Spleen (tissue), 11 donors: ENCODE results near the gene GNGT2. TPM values are rescaled to one million over a fixed set of nuclear protein-coding genes. Genes with fewer than 3 reads are reported as not detected.

Experiments used
- DNase-seq: peaks from one replicate; pipeline ENCODE4 v3.0.0-alpha.2; 2020
- H3K27ac ChIP-seq, 8 donors: fragments of 200-600 bp; sonication (generic) in 7 of 8; 1 replicate in 4 of 8; 2 replicates in 4 of 8; pipeline versions ENCODE4 v1.5.0 to v1.8.0; 2016 to 2021; ENCODE audit warnings: inconsistent platforms in 4 of 8, mild to moderate bottlenecking in 4 of 8, moderate library complexity in 1 of 8
- H3K27me3 ChIP-seq, 7 donors: fragments of 200-600 bp; sonication (generic) in 6 of 7; replicated peaks in 1 of 7; 1 replicate in 4 of 7; 2 replicates in 3 of 7; pipeline versions ENCODE4 v1.5.0 to v1.8.0; 2016 to 2021; ENCODE audit warnings: inconsistent platforms in 3 of 7, mild to moderate bottlenecking in 1 of 7
- H3K36me3 ChIP-seq, 6 donors: fragments of 200-600 bp; sonication (generic) in 5 of 6; 1 replicate in 4 of 6; 2 replicates in 2 of 6; pipeline versions ENCODE4 v1.5.0 to v1.8.0; 2016 to 2021; ENCODE audit warnings: inconsistent platforms in 2 of 6
- H3K4me1 ChIP-seq, 6 donors: fragments of 200-600 bp; sonication (generic) in 5 of 6; 1 replicate in 3 of 6; 2 replicates in 3 of 6; pipeline versions ENCODE4 v1.5.0 to v1.8.0; 2016 to 2021; ENCODE audit warnings: inconsistent platforms in 3 of 6
- H3K4me3 ChIP-seq, 8 donors: fragments of 200-600 bp; sonication (generic) in 7 of 8; 1 replicate in 4 of 8; 2 replicates in 4 of 8; pipeline versions ENCODE4 v1.5.0 to v1.8.0; 2016 to 2021; ENCODE audit warnings: inconsistent platforms in 4 of 8, mild to moderate bottlenecking in 4 of 8, moderate library complexity in 2 of 8
- H3K9me3 ChIP-seq, 8 donors: fragments of 200-600 bp; sonication (generic) in 7 of 8; 1 replicate in 4 of 8; 2 replicates in 4 of 8; pipeline versions ENCODE4 v1.5.0 to v1.8.0; 2016 to 2021; ENCODE audit warnings: inconsistent platforms in 4 of 8
- POLR2A ChIP-seq, 3 donors: fragments of 450-650 bp; IDR thresholded peaks; one replicate each; pipeline ENCODE4 v1.5.1; 2017; ENCODE audit warnings: antibody characterized with exemption in 3 of 3, mild to moderate bottlenecking in 1 of 3
- POLR2AphosphoS5 ChIP-seq, 3 donors: sonication (generic); formaldehyde crosslinking; IDR thresholded peaks; one replicate each; pipeline ENCODE4 v1.5.1; 2017; ENCODE audit warnings: antibody characterized with exemption in 3 of 3
- WGBS, 5 donors: extraction: QIAGEN DNeasy Blood & Tissue Kit in 3 of 5; methylation state at CpG; one replicate each; pipeline versions ENCODE4 v1.1.5 to v1.1.7; 2013 to 2018; 5-methylcytosine and 5-hydroxymethylcytosine counted together
- intact Hi-C: fragments of 100-400 bp; cut with DNase I; formaldehyde crosslinking; loops from one replicate; pipeline ENCODE4 v1.15.0; 2023; ENCODE audit warnings: low total_unique reads
- polyA plus RNA-seq, 3 donors: library from polyadenylated mRNA; stranded (reverse); fragments of 200-250 nt; gene quantifications; one replicate each; pipeline ENCODE4 v1.2.1, GENCODE V29; 2013
- total RNA-seq, 7 donors: library from RNA; depleted of rRNA in 3 of 7; stranded (reverse); fragments of >200 nt in 3 of 7; fragmentation: NEBNext Ultra II Directional in 4 of 7; extraction: Animal tissue kit (Norgen Biotek cat#: 25700) in 4 of 7; gene quantifications; one replicate each; pipeline versions ENCODE4 v1.1.0 to v1.2.1, GENCODE V29; 2016 to 2021
- TF ChIP-seq, protein P1 (sequence below), 11 experiments: fragments of 200-600 bp in 7 of 11; fragments of 450-650 bp in 4 of 11; sonication (generic) in 4 of 11; IDR thresholded peaks in 8 of 11; conservative IDR thresholded peaks in 3 of 11; 1 replicate in 7 of 11; 2 replicates in 4 of 11; pipeline versions ENCODE4 v1.4.0 to v1.8.0; 2016 to 2021; ENCODE audit warnings: antibody characterized with exemption in 11 of 11, inconsistent platforms in 4 of 11, mild to moderate bottlenecking in 1 of 11
- donor health status: healthy with polysubstance abuse.
- donor health status: DM: no; HTN: no; CAD: no; lungs with moderate emphysema.
- donor health status: DM: no; HTN: no; CAD: no.
- donor health status: Bipolar disorder and iron deficiency.
- donor health status: healthy.
- donor health status: DM: no; HTN: no; CAD: no.
- donor health status: DM: yes; HTN: yes; CAD: no.

Gene GNGT2
- total and polyA plus RNA-seq, 10 donors: 17.2 to 42.9 (median 22.6) TPM

GRCh38 chr17:49235896-49236295 lies 25.5 kb upstream of the GNGT2 start:
- H3K4me1 ChIP-seq: peaks cover 0 to 45% (median 8%) of the 10 kb centered on the region in 6 donors
- peak overlapping the region in 7 of 8 donors; percentile 9 to 85 (median 56) for H3K27ac ChIP-seq
- H3K4me3 ChIP-seq: peak overlapping the region in 1 of 8 donors; percentile 56
- TF ChIP-seq POLR2A (IDR thresholded peaks at IDR 0.05): no peak
- TF ChIP-seq, protein P1, sequence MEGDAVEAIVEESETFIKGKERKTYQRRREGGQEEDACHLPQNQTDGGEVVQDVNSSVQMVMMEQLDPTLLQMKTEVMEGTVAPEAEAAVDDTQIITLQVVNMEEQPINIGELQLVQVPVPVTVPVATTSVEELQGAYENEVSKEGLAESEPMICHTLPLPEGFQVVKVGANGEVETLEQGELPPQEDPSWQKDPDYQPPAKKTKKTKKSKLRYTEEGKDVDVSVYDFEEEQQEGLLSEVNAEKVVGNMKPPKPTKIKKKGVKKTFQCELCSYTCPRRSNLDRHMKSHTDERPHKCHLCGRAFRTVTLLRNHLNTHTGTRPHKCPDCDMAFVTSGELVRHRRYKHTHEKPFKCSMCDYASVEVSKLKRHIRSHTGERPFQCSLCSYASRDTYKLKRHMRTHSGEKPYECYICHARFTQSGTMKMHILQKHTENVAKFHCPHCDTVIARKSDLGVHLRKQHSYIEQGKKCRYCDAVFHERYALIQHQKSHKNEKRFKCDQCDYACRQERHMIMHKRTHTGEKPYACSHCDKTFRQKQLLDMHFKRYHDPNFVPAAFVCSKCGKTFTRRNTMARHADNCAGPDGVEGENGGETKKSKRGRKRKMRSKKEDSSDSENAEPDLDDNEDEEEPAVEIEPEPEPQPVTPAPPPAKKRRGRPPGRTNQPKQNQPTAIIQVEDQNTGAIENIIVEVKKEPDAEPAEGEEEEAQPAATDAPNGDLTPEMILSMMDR (IDR thresholded peaks at IDR 0.05 in 8 of 11, conservative IDR thresholded peaks at IDR 0.05 in 3 of 11): no peak
- TF ChIP-seq POLR2AphosphoS5 (IDR thresholded peaks at IDR 0.05): no peak
- no peaks in the 10 kb centered on the region for H3K9me3 ChIP-seq
- intact Hi-C loops: no loop called here
- no peaks in the 10 kb centered on the region for H3K27me3 ChIP-seq
- WGBS, 5 donors: 44 to 88% (median 64%) methylated on average over 4 of the region's 4 CpGs
- no peak for DNase-seq
- H3K36me3 ChIP-seq: no peaks in the 10 kb centered on the region

DNA sequence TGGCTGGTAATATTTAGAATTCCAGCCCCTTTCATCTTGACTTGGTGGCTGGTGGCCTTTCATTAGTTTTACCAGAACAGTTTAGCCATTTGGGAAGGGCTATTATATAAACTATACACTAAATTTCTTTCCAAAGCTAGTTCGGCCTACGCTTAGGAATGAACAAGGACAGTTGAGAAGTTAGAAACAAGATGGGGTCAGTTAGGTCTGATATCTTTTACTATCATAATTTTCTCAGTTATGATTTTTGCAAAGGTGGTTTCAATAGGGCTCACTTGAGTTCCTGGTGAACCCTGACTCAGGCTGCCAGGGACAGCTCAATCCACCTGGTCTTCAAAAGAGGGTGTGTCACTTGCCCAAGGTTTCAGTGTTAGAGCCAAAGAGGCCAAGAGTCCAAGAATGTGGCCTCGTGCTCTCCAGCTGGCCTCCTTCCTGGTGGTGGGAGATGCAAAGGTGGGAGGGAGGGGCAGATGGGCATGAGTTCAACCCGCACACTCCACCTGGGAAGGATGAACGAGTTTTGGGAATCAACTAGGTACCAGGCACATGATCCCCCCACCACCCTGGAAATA lies 24.2 kb upstream of the GNGT2 start:
- Histone ChIP-seq H3K36me3 (no peaks in the 10 kb centered on the region), H3K4me1 (peaks cover 7 to 58% (median 17%) of the 10 kb centered on the region in 6 donors), H3K4me3 (peak overlapping the region in 1 of 8 donors; percentile 56), H3K27me3 (peaks cover 0 to 10% (median 0%) of the 10 kb centered on the region in 7 donors), H3K9me3 (no peaks in the 10 kb centered on the region), H3K27ac (peak overlapping the region in 3 of 8 donors; percentile 75 to 85 (median 79))
- intact Hi-C loops: no loop called here
- TF ChIP-seq POLR2AphosphoS5 (IDR thresholded peaks at IDR 0.05) (peak in 1 of 3 donors; percentile 7), POLR2A (IDR thresholded peaks at IDR 0.05) (no peak)
- TF ChIP-seq, protein P1 (IDR thresholded peaks at IDR 0.05 in 8 of 11, conservative IDR thresholded peaks at IDR 0.05 in 3 of 11): no peak
- no peak for DNase-seq
- WGBS, 5 donors: 84 to 91% (median 88%) methylated on average over 5 of the region's 5 CpGs

DNA sequence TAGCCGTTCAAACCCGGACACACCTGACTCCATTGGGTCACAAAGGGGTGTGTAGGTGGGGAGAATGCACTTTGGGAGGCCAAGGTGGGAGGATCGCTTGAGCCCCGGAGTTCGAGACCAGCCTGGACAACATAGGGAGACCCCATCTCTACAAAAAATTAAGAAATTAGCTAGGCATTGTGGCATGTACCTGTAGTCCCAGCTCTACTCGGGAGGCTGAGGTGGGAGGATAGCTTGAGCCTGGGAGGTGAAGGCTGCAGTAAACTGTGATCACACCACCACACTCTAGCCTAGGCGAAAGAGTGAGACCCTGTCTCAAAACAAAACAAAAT lies 21.2 kb upstream of the GNGT2 start:
- DNase-seq: no peak
- H3K36me3 ChIP-seq: peaks cover 0 to 6% (median 0%) of the 10 kb centered on the region in 6 donors
- H3K4me1 ChIP-seq: peaks cover 14 to 77% (median 34%) of the 10 kb centered on the region in 6 donors
- TF ChIP-seq POLR2AphosphoS5 (IDR thresholded peaks at IDR 0.05): no peak
- TF ChIP-seq POLR2A (IDR thresholded peaks at IDR 0.05): no peak
- TF ChIP-seq, protein P1 (IDR thresholded peaks at IDR 0.05 in 8 of 11, conservative IDR thresholded peaks at IDR 0.05 in 3 of 11): no peak
- peaks cover 0 to 18% (median 0%) of the 10 kb centered on the region in 7 donors for H3K27me3 ChIP-seq
- 49 to 72% (median 62%) methylated on average over 7 of the region's 7 CpGs for WGBS, 5 donors
- H3K4me3 ChIP-seq: peak overlapping the region in 5 of 8 donors; percentile 56 to 78 (median 62)
- no peaks in the 10 kb centered on the region for H3K9me3 ChIP-seq
- intact Hi-C loops: no loop called here
- peak overlapping the region in 4 of 8 donors; percentile 66 to 92 (median 81) for H3K27ac ChIP-seq
